Measurements from ENCODE around the gene RRAD.

The RRAD gene

GRCh38 chr16:66905633-66906539, 19.4 kb downstream of the RRAD start (continued):
- TF ChIP-seq ZNF76 (tag by site-specific recombination; IDR thresholded peaks at IDR 0.05; ENCODE audit: borderline replicate concordance, low read depth): peak; percentile 30; the same call in 1 of the 2 replicates
- no peak for TF ChIP-seq ZNF274 (IDR thresholded peaks at IDR 0.05; ENCODE audit: low read length)
- TF ChIP-seq ZNF274 (tag by site-specific recombination; IDR thresholded peaks at IDR 0.05; ENCODE audit: borderline replicate concordance): no peak
- peak; percentile 98 for TF ChIP-seq ZBTB48 (tag by site-specific recombination; IDR thresholded peaks at IDR 0.05)
- TF ChIP-seq, protein P1, sequence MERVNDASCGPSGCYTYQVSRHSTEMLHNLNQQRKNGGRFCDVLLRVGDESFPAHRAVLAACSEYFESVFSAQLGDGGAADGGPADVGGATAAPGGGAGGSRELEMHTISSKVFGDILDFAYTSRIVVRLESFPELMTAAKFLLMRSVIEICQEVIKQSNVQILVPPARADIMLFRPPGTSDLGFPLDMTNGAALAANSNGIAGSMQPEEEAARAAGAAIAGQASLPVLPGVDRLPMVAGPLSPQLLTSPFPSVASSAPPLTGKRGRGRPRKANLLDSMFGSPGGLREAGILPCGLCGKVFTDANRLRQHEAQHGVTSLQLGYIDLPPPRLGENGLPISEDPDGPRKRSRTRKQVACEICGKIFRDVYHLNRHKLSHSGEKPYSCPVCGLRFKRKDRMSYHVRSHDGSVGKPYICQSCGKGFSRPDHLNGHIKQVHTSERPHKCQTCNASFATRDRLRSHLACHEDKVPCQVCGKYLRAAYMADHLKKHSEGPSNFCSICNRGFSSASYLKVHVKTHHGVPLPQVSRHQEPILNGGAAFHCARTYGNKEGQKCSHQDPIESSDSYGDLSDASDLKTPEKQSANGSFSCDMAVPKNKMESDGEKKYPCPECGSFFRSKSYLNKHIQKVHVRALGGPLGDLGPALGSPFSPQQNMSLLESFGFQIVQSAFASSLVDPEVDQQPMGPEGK (tag by site-specific recombination; IDR thresholded peaks at IDR 0.05): peak; percentile 62
- TF ChIP-seq ZNF626 (tag by site-specific recombination; IDR thresholded peaks at IDR 0.05): no peak
- peak; percentile 79 for TF ChIP-seq ZXDB (tag by site-specific recombination; IDR thresholded peaks at IDR 0.05)
- peak; percentile 40; the same call in 1 of the 2 replicates for TF ChIP-seq TRIM28 (IDR thresholded peaks at IDR 0.05; ENCODE audit: borderline replicate concordance, low read length)
- peak; percentile 50; the same call in 1 of the 2 replicates for TF ChIP-seq PRDM1 (tag by site-specific recombination; IDR thresholded peaks at IDR 0.05)
- no peak for TF ChIP-seq EGR2 (tag by site-specific recombination; IDR thresholded peaks at IDR 0.05; ENCODE audit: low read depth)
- TF ChIP-seq ZNF544 (tag by site-specific recombination; IDR thresholded peaks at IDR 0.05): no peak
- TF ChIP-seq, protein P2, sequence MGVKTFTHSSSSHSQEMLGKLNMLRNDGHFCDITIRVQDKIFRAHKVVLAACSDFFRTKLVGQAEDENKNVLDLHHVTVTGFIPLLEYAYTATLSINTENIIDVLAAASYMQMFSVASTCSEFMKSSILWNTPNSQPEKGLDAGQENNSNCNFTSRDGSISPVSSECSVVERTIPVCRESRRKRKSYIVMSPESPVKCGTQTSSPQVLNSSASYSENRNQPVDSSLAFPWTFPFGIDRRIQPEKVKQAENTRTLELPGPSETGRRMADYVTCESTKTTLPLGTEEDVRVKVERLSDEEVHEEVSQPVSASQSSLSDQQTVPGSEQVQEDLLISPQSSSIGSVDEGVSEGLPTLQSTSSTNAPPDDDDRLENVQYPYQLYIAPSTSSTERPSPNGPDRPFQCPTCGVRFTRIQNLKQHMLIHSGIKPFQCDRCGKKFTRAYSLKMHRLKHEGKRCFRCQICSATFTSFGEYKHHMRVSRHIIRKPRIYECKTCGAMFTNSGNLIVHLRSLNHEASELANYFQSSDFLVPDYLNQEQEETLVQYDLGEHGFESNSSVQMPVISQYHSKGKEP (tag by site-specific recombination; IDR thresholded peaks at IDR 0.05): peak; percentile 50; the same call in 1 of the 2 replicates
- no peak for TF ChIP-seq HOXC10 (CRISPR knock-in tag; IDR thresholded peaks at IDR 0.05)
- TF ChIP-seq HIC1 (tag by site-specific recombination; IDR thresholded peaks at IDR 0.05): no peak
- TF ChIP-seq, protein P3, sequence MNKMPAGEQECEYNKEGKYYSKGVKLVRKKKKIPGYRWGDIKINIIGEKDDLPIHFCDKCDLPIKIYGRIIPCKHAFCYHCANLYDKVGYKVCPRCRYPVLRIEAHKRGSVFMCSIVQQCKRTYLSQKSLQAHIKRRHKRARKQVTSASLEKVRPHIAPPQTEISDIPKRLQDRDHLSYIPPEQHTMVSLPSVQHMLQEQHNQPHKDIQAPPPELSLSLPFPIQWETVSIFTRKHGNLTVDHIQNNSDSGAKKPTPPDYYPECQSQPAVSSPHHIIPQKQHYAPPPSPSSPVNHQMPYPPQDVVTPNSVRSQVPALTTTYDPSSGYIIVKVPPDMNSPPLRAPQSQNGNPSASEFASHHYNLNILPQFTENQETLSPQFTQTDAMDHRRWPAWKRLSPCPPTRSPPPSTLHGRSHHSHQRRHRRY (tag by site-specific recombination; IDR thresholded peaks at IDR 0.05): no peak
- TF ChIP-seq ZNF10 (tag by site-specific recombination; IDR thresholded peaks at IDR 0.05): peak; percentile 78; the same call in 1 of the 2 replicates
- TF ChIP-seq ZNF341 (tag by site-specific recombination; IDR thresholded peaks at IDR 0.05; ENCODE audit: low read depth): 0 out of 2 replicates have a peak, but pooled peaks have one; percentile 48
- no peak for TF ChIP-seq ZNF311 (tag by site-specific recombination; IDR thresholded peaks at IDR 0.05; ENCODE audit: borderline replicate concordance)

All from HEK293 (cell line).